Measurements from ENCODE around the gene NIPA2. TPM values are rescaled to one million over a fixed set of nuclear protein-coding genes. Genes with fewer than 3 reads are reported as not detected.

NIPA2 gene
- total RNA-seq, 1 donor from 2014 or later = 18.1 TPM

GRCh38 chr15:22874966-22875365 is 36.5 kb downstream of the NIPA2 start:
- ATAC-seq = no peak
- DNase-seq (ENCODE audit: low spot score) = no peak

GRCh38 chr15:22877117-22877516 is 38.7 kb downstream of the NIPA2 start:
- DNase-seq (ENCODE audit: low spot score) (no peak), ATAC-seq (no peak)

GRCh38 chr15:22877607-22878006 is 39.1 kb downstream of the NIPA2 start:
- ATAC-seq (no peak), DNase-seq (ENCODE audit: low spot score) (no peak)

- DNase-seq (ENCODE audit: low spot score) (no peak), ATAC-seq (no peak)
These were observed 39.6 kb downstream of the NIPA2 start for GRCh38 chr15:22878103-22878502.

GRCh38 chr15:22880068-22880980 is 41.9 kb downstream of the NIPA2 start:
- DNase-seq (ENCODE audit: low spot score) (no peak), ATAC-seq (no peak)

- ATAC-seq (no peak), DNase-seq (ENCODE audit: low spot score) (no peak)
These were observed 42.7 kb downstream of the NIPA2 start for GRCh38 chr15:22880981-22881738.

GRCh38 chr15:22881739-22882440 is 43.4 kb downstream of the NIPA2 start:
- no peak for DNase-seq (ENCODE audit: low spot score)
- ATAC-seq = no peak

- no peak for DNase-seq (ENCODE audit: low spot score)
- no peak for ATAC-seq
These were observed 44.7 kb downstream of the NIPA2 start for GRCh38 chr15:22883196-22883595.

GRCh38 chr15:22884344-22884743 is 45.9 kb downstream of the NIPA2 start:
- no peak for ATAC-seq

GRCh38 chr15:22885120-22885519 is 46.7 kb downstream of the NIPA2 start:
- ATAC-seq (no peak), DNase-seq (ENCODE audit: low spot score) (no peak)

More at GRCh38 chr15:22884344-22884743, 45.9 kb downstream of the NIPA2 start:
- DNase-seq (ENCODE audit: low spot score) = no peak

GRCh38 chr15:22887157-22887951 is 48.9 kb downstream of the NIPA2 start:
- ATAC-seq = no peak
- DNase-seq (ENCODE audit: low spot score) = no peak

GRCh38 chr15:22888120-22888859 is 49.8 kb downstream of the NIPA2 start:
- ATAC-seq (no peak), DNase-seq (ENCODE audit: low spot score) (no peak)

- DNase-seq (ENCODE audit: low spot score) = no peak
- ATAC-seq = no peak
These were observed 50.8 kb downstream of the NIPA2 start for GRCh38 chr15:22889146-22889818.

- ATAC-seq (no peak), DNase-seq (ENCODE audit: low spot score) (no peak)
These were observed 51.8 kb downstream of the NIPA2 start for GRCh38 chr15:22890296-22890695.

- ATAC-seq (no peak), DNase-seq (ENCODE audit: low spot score) (no peak)
These were observed 53.2 kb downstream of the NIPA2 start for GRCh38 chr15:22891426-22892210.

- ATAC-seq (no peak), DNase-seq (ENCODE audit: low spot score) (no peak)
These were observed 53.9 kb downstream of the NIPA2 start for GRCh38 chr15:22892333-22892732.

GRCh38 chr15:22893081-22893480 is 54.6 kb downstream of the NIPA2 start:
- no peak for DNase-seq (ENCODE audit: low spot score)
- no peak for ATAC-seq

GRCh38 chr15:22893881-22894280 is 55.4 kb downstream of the NIPA2 start:
- DNase-seq (ENCODE audit: low spot score) (no peak), ATAC-seq (no peak)

Measured in left lobe of liver (tissue), 2 donors.